Lower leg skin (tissue), 4 donors: ENCODE results near the gene TRMO. TPM values are rescaled to one million over a fixed set of nuclear protein-coding genes. Genes with fewer than 3 reads are reported as not detected.

ENCODE experiments used
- DNase-seq, 2 donors: peaks; one replicate each; pipeline ENCODE4 v3.0.0-alpha.2; 2019; ENCODE audit warnings: low spot score in 2 of 2
- H3K4me3 ChIP-seq: fragments of 200-600 bp; sonication (generic); 2 replicates; pipeline ENCODE4 v1.5.1; 2017; ENCODE audit warnings: mild to moderate bottlenecking, low read depth; ENCODE audit not compliant: poor library complexity, severe bottlenecking
- POLR2A ChIP-seq, 2 donors: fragments of 450-650 bp; IDR thresholded peaks; one replicate each; pipeline ENCODE4 v1.6.1; 2016 to 2017; ENCODE audit warnings: antibody characterized with exemption in 2 of 2, mild to moderate bottlenecking in 1 of 2, moderate library complexity in 1 of 2
- WGBS, 2 donors: methylation state at CpG; one replicate each; pipeline ENCODE4 v1.1.5; 2018; 5-methylcytosine and 5-hydroxymethylcytosine counted together
- intact Hi-C: fragments of 100-400 bp; cut with DNase I; formaldehyde crosslinking; loops from one replicate; pipeline ENCODE4 v1.15.0; 2023; ENCODE audit warnings: low total_unique reads
- total RNA-seq, 4 donors: library from RNA; depleted of rRNA; stranded (reverse); fragments of >200 nt; gene quantifications; one replicate each; pipeline ENCODE4 v1.1.0, GENCODE V29; 2016
- TF ChIP-seq, protein P1 (sequence below), 3 donors: fragments of 450-650 bp; IDR thresholded peaks; one replicate each; pipeline ENCODE4 v1.5.1; 2016; ENCODE audit warnings: antibody characterized with exemption in 3 of 3, mild to moderate bottlenecking in 3 of 3, moderate library complexity in 2 of 3

TRMO gene
- total RNA-seq, 4 donors from 2014 or later, result 28.6 to 51.6 (median 38.7) TPM

DNA sequence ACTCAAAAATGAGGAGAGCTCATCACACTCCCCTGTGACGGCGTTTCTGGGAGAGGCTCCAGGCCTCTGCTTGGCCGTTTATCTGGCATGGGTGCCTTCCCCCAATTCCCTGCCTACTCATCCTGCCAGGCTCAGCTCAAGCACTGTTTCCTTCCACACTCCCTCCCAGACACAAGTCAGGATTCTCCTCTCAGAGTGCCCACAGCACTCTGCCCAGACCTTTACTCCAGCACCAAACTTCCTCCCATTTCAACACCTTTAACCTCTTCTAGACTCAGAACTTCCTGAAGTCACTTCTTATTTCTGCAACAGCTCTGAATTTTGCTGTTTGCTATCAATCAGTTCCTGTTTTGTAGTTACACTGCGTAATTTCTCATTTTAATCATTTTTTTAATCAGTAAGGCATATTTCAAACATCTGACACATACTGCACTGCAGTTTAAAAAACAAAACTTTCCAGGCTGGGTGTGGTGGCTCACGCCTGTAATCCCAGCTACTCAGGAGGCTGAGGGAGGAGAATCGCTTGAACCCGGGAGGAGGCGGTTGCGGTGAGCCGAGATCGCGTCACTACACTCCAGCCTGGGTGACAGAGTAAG, 16.0 kb downstream of the TRMO start:
- TF ChIP-seq POLR2A (IDR thresholded peaks at IDR 0.05), result no peak
- TF ChIP-seq, protein P1, sequence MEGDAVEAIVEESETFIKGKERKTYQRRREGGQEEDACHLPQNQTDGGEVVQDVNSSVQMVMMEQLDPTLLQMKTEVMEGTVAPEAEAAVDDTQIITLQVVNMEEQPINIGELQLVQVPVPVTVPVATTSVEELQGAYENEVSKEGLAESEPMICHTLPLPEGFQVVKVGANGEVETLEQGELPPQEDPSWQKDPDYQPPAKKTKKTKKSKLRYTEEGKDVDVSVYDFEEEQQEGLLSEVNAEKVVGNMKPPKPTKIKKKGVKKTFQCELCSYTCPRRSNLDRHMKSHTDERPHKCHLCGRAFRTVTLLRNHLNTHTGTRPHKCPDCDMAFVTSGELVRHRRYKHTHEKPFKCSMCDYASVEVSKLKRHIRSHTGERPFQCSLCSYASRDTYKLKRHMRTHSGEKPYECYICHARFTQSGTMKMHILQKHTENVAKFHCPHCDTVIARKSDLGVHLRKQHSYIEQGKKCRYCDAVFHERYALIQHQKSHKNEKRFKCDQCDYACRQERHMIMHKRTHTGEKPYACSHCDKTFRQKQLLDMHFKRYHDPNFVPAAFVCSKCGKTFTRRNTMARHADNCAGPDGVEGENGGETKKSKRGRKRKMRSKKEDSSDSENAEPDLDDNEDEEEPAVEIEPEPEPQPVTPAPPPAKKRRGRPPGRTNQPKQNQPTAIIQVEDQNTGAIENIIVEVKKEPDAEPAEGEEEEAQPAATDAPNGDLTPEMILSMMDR (IDR thresholded peaks at IDR 0.05), result no peak
- intact Hi-C loops, result no loop called here
- 76% methylated on average over 12 of the region's 12 CpGs for WGBS, 2 donors
- DNase-seq, result no peak
- no peak overlapping the region for H3K4me3 ChIP-seq

DNA sequence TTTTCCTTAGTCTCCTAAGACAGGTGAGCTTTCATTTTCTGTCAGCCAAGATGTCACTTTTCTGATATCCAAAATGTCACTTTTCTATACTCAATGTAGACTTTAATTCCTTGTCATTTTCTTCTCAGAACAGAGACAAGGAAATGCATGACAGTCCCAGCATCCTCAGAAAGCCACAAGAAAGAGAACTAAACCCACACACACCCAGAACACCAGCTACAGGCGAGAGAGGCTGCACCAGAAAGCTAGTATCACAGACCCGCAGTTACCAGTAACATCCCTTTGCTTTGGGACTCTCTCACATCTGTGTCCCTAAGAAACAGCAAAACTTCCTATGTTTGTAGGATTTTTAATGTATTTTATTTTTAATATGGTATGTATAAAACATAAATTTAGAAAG, 17.1 kb downstream of the TRMO start:
- intact Hi-C loops, result no loop called here
- DNase-seq, result no peak
- TF ChIP-seq POLR2A (IDR thresholded peaks at IDR 0.05), result no peak
- TF ChIP-seq, protein P1 (IDR thresholded peaks at IDR 0.05), result no peak
- no peak overlapping the region for H3K4me3 ChIP-seq
- 88 to 97% methylated on average over 2 of the region's 2 CpGs for WGBS, 2 donors

DNA sequence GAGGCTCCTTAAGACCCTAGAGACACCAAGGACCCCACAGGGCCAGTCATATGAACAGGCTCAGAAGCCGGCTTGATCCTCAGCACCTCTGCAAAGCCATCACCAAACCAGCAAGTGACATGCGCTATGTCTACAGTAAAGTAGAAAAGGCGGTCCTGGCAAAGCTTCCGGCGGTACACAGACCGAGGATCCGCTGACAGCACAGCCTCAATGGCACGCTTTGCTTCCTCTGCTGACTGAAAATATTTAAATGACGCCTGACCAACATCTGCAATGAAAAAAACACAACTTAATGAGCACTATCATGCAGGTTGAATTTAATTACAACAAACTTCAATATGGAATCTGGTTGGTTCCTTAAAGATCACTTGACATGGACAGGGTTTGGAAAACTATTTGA, 17.6 kb downstream of the TRMO start:
- intact Hi-C loops, result loop anchor here (5.0 kb wide), 1 partner anchor 192 kb away; no protein-coding TSS in a partner anchor
- 89 to 90% methylated on average over 9 of the region's 9 CpGs for WGBS, 2 donors
- no peak for DNase-seq
- no peak overlapping the region for H3K4me3 ChIP-seq
- TF ChIP-seq, protein P1 (IDR thresholded peaks at IDR 0.05), result no peak
- TF ChIP-seq POLR2A (IDR thresholded peaks at IDR 0.05), result no peak

DNA sequence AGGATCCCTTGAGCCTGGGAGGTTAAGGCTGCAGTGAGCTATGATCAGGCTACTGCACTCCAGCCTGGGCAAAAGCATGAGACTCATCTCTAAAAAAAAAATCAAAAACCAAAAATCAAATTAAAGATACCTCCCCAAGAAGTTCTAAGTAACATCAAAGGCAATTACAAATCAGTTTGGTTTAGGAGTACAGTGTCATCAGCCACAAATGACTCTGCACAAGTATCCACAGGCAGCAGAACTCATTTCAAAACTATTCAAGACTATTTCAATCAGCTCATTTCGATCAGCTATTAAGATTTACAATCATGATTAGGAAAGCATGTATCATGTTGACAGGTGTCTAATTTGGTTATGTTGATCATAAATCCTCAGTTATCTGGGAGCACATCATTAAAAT, 19.1 kb downstream of the TRMO start:
- intact Hi-C loops, result loop anchor here (5.0 kb wide), 1 partner anchor 191 kb away; no protein-coding TSS in a partner anchor
- 31 to 50% methylated on average over 1 of the region's 1 CpG for WGBS, 2 donors
- no peak for DNase-seq
- TF ChIP-seq, protein P1 (IDR thresholded peaks at IDR 0.05), result no peak
- TF ChIP-seq POLR2A (IDR thresholded peaks at IDR 0.05), result no peak
- no peak overlapping the region for H3K4me3 ChIP-seq

DNA sequence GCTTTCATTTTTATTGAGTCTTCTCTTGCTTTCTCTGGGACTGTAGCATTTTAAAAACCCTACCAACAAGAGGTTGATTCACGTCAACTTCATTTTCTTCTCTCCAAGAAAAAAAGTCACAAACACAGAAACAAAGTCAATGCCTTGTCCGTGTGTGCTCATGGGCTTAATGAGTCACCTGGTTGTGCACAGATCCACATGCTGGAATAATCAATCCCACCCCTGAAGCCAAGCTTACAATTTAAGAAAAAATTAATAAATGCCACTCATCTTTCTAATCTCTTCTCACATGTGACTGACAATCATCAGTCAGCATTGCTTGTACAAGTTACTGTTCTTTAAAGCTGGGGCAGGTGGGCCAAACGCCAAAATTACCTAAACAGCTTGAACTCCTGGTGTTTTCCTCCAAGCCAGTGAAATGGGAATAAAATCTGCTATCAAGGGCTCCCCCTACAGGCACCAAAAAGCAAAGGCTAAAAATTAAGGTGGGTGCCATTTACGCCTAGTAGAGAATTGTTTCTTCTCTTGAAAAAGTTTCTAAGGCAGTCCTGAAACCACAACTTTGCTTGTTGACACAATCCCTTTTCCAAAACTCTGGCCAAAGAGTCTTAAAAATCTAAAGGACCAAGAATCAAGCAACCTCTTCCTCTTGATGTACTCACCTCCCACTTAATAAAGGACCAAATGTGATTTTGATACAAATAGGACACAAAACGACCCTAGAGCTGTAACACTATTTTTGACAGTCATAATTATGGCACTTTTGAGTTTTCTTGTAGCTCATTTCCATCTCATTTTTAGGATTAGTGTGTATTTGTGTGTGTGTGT, 21.3 kb downstream of the TRMO start:
- TF ChIP-seq, protein P1 (IDR thresholded peaks at IDR 0.05), result no peak
- no peak for TF ChIP-seq POLR2A (IDR thresholded peaks at IDR 0.05)
- DNase-seq, result no peak
- intact Hi-C loops, result loop anchor here (5.0 kb wide), 1 partner anchor 189 kb away; no protein-coding TSS in a partner anchor
- WGBS, 2 donors, result 42 to 43% methylated on average over 5 of the region's 5 CpGs
- H3K4me3 ChIP-seq, result no peak overlapping the region
